GM23248 (cell line): Measurements from ENCODE around the gene C3.

Experiments
- EZH2 ChIP-seq: fragments of 200-600 bp; sonication (generic); IDR thresholded peaks from 2 replicates; pipeline ENCODE4 v1.6.1; 2018; ENCODE audit warnings: antibody characterized with exemption, mild to moderate bottlenecking; ENCODE audit not compliant: insufficient read depth, poor library complexity, severe bottlenecking
- EZH2phosphoT487 ChIP-seq: fragments of 200-600 bp; sonication (generic); IDR thresholded peaks from 2 replicates; pipeline ENCODE4 v1.6.1; 2018; ENCODE audit warnings: antibody characterized with exemption, moderate library complexity, mild to moderate bottlenecking, low read depth; ENCODE audit not compliant: insufficient read depth

- TF ChIP-seq EZH2 (no peak), EZH2phosphoT487 (no peak)
Measured at GRCh38 chr19:6766357-6767080, 46.1 kb upstream of the C3 start.
